ENCODE measurements around the gene ECM1. TPM values are rescaled to one million over a fixed set of nuclear protein-coding genes. Genes with fewer than 3 reads are reported as not detected.

ECM1 gene
- total and polyA plus RNA-seq, 2 donors (not counting 3 experiments of a cell fraction or from before 2014, with no cell fraction given) = 7.2 to 16.6 TPM

DNA sequence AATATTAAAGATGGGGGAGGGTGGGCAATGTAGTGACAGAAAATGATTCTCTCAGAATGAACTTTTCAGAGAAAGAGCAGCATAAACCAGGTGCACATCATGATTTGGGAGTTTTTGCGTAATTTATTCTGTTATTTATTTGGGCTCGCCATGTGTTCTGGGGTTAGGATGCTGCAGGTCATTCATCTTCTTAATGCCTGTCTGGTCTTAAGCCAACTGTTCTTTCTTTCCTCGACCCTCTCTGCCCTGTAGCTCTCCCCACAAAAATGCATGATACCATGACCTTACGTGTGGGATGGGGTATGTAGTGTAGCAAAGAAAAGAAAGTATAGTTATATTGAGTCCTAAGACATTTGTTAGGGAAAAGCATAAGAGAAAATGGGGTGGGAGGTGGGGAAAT is 33.0 kb upstream of the ECM1 start:
- no peak overlapping the region for H2AFZ ChIP-seq (ENCODE audit: low read depth, low read length)
- ChIA-PET POLR2A (no interaction called here), CTCF (interaction anchor here (0.6 to 1.2 kb wide), 2 partner anchors 11 to 480 kb away, joined by 3 read pairs; no protein-coding TSS in a partner anchor)
- H3K9ac ChIP-seq (replicated peaks; ENCODE audit: extremely low read depth, insufficient read depth, low read length) = no peak overlapping the region
- no peak overlapping the region for H3K4me2 ChIP-seq (ENCODE audit: insufficient read depth, low read length)
- H3K36me3 ChIP-seq (ENCODE audit: control insufficient read depth in 2 of 2, extremely low read depth in 1 of 2, insufficient read depth in 2 of 2, low read length in 2 of 2) = peaks cover 4 to 22% of the 10 kb centered on the region in 2 experiments
- no TSS peak for BruUV-seq (replicated peaks)
- no peak overlapping the region for H3K4me3 ChIP-seq (replicated peaks in 1 of 3; ENCODE audit: insufficient read depth in 1 of 3, low read depth in 1 of 3, low read length in 3 of 3)
- FAIRE-seq (no peak), DNase-seq (ENCODE audit: low read depth, low spot score) (no peak)
- dilution Hi-C loops (cut with MboI; ENCODE audit: extremely low pct_ligation_motif_present, low sequenced_read_pairs) = no loop called here
- H3K9me3 ChIP-seq (replicated peaks; ENCODE audit: control insufficient read depth, insufficient read depth, low read length) = no peaks in the 10 kb centered on the region
- no peak overlapping the region for H3K27ac ChIP-seq (ENCODE audit: insufficient read depth, low read depth, low read length)
- no peak for TF ChIP-seq MYC (IDR thresholded peaks at IDR 0.05; ENCODE audit: low read depth, low read length)
- no peak for TF ChIP-seq POLR2AphosphoS5 (IDR thresholded peaks at IDR 0.05; ENCODE audit: insufficient read depth, low read depth, low read length)
- TF ChIP-seq POLR2A (IDR thresholded peaks at IDR 0.05; ENCODE audit: low read depth, low read length) = no peak
- TF ChIP-seq FOS (IDR thresholded peaks at IDR 0.05; ENCODE audit: borderline replicate concordance, insufficient read depth, low read length) = no peak
- no peak for TF ChIP-seq MAX (IDR thresholded peaks at IDR 0.05; ENCODE audit: insufficient read depth, insufficient read length)
- intact Hi-C loops (cut with micrococcal nuclease) = no loop called here
- no peaks in the 10 kb centered on the region for H4K20me1 ChIP-seq (replicated peaks; ENCODE audit: control insufficient read depth, extremely low read depth, insufficient read depth, low read length)
- no peaks in the 10 kb centered on the region for H3K79me2 ChIP-seq (ENCODE audit: control insufficient read depth, insufficient read depth, low read length)
- H3K4me1 ChIP-seq (ENCODE audit: control insufficient read depth, extremely low read depth, insufficient read depth, low read length) = peaks cover 8% of the 10 kb centered on the region
- no peaks in the 10 kb centered on the region for H3K27me3 ChIP-seq (ENCODE audit: control insufficient read depth in 2 of 2, insufficient read depth in 2 of 2, low read length in 2 of 2)
- H3K9me1 ChIP-seq (replicated peaks; ENCODE audit: control insufficient read depth, extremely low read depth, insufficient read depth, low read length) = no peaks in the 10 kb centered on the region

- ChIA-PET POLR2A (no interaction called here), CTCF (no interaction called here)
- H3K36me3 ChIP-seq (ENCODE audit: control insufficient read depth in 2 of 2, extremely low read depth in 1 of 2, insufficient read depth in 2 of 2, low read length in 2 of 2) = peaks cover 0 to 9% of the 10 kb centered on the region in 2 experiments
- no peak for FAIRE-seq
- no peak overlapping the region for H3K9ac ChIP-seq (replicated peaks; ENCODE audit: extremely low read depth, insufficient read depth, low read length)
- no peaks in the 10 kb centered on the region for H3K9me3 ChIP-seq (replicated peaks; ENCODE audit: control insufficient read depth, insufficient read depth, low read length)
- H3K27me3 ChIP-seq (ENCODE audit: control insufficient read depth in 2 of 2, insufficient read depth in 2 of 2, low read length in 2 of 2) = no peaks in the 10 kb centered on the region
- DNase-seq (ENCODE audit: low read depth, low spot score) = no peak
- no peak overlapping the region for H3K4me2 ChIP-seq (ENCODE audit: insufficient read depth, low read length)
- TF ChIP-seq GATA2 (IDR thresholded peaks at IDR 0.05; ENCODE audit: insufficient read depth, insufficient read length, low read depth, low read length) (no peak), POLR2A (IDR thresholded peaks at IDR 0.05; ENCODE audit: low read depth, low read length) (no peak), JUN (IDR thresholded peaks at IDR 0.05; ENCODE audit: borderline replicate concordance, insufficient read depth, insufficient read length, low read depth) (no peak), MAX (IDR thresholded peaks at IDR 0.05; ENCODE audit: insufficient read depth, insufficient read length) (no peak), POLR2AphosphoS5 (IDR thresholded peaks at IDR 0.05; ENCODE audit: insufficient read depth, low read depth, low read length) (no peak), EZH2 (IDR thresholded peaks at IDR 0.05; ENCODE audit: borderline replicate concordance, low read depth, low read length, severe bottlenecking) (no peak), FOS (IDR thresholded peaks at IDR 0.05; ENCODE audit: borderline replicate concordance, insufficient read depth, low read length) (no peak), MYC (IDR thresholded peaks at IDR 0.05; ENCODE audit: low read depth, low read length) (no peak)
- TF ChIP-seq, protein P1, sequence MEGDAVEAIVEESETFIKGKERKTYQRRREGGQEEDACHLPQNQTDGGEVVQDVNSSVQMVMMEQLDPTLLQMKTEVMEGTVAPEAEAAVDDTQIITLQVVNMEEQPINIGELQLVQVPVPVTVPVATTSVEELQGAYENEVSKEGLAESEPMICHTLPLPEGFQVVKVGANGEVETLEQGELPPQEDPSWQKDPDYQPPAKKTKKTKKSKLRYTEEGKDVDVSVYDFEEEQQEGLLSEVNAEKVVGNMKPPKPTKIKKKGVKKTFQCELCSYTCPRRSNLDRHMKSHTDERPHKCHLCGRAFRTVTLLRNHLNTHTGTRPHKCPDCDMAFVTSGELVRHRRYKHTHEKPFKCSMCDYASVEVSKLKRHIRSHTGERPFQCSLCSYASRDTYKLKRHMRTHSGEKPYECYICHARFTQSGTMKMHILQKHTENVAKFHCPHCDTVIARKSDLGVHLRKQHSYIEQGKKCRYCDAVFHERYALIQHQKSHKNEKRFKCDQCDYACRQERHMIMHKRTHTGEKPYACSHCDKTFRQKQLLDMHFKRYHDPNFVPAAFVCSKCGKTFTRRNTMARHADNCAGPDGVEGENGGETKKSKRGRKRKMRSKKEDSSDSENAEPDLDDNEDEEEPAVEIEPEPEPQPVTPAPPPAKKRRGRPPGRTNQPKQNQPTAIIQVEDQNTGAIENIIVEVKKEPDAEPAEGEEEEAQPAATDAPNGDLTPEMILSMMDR (IDR thresholded peaks at IDR 0.05; ENCODE audit: extremely low read depth in 1 of 2, insufficient read depth in 1 of 2, low read depth in 1 of 2, low read length in 2 of 2) = no peak
- no peaks in the 10 kb centered on the region for H4K20me1 ChIP-seq (replicated peaks; ENCODE audit: control insufficient read depth, extremely low read depth, insufficient read depth, low read length)
- dilution Hi-C loops (cut with MboI; ENCODE audit: extremely low pct_ligation_motif_present, low sequenced_read_pairs) = no loop called here
- H3K27ac ChIP-seq (ENCODE audit: insufficient read depth, low read depth, low read length) = no peak overlapping the region
- no TSS peak for BruUV-seq (replicated peaks)
- H3K9me1 ChIP-seq (replicated peaks; ENCODE audit: control insufficient read depth, extremely low read depth, insufficient read depth, low read length) = no peaks in the 10 kb centered on the region
- peaks cover 8% of the 10 kb centered on the region for H3K4me1 ChIP-seq (ENCODE audit: control insufficient read depth, extremely low read depth, insufficient read depth, low read length)
- no peak overlapping the region for H2AFZ ChIP-seq (ENCODE audit: low read depth, low read length)
- no peaks in the 10 kb centered on the region for H3K79me2 ChIP-seq (ENCODE audit: control insufficient read depth, insufficient read depth, low read length)
- no peak overlapping the region for H3K4me3 ChIP-seq (replicated peaks in 1 of 3; ENCODE audit: insufficient read depth in 1 of 3, low read depth in 1 of 3, low read length in 3 of 3)
- intact Hi-C loops (cut with micrococcal nuclease) = no loop called here
These were observed 31.2 kb upstream of the ECM1 start for GRCh38 chr1:150476754-150477153.
